GM12874 (cell line): ENCODE measurements around the gene SGK1.
A peak's percentile ranks its signal among the peaks of the same experiment; 100 is the strongest.

Experiments used
- CTCF ChIP-seq: IDR thresholded peaks from 2 replicates; pipeline ENCODE4 v1.5.1; 2011; ENCODE audit warnings: low read depth, mild to moderate bottlenecking, control low read depth, low read length, moderate library complexity; ENCODE audit not compliant: insufficient read depth

SGK1 gene

DNA sequence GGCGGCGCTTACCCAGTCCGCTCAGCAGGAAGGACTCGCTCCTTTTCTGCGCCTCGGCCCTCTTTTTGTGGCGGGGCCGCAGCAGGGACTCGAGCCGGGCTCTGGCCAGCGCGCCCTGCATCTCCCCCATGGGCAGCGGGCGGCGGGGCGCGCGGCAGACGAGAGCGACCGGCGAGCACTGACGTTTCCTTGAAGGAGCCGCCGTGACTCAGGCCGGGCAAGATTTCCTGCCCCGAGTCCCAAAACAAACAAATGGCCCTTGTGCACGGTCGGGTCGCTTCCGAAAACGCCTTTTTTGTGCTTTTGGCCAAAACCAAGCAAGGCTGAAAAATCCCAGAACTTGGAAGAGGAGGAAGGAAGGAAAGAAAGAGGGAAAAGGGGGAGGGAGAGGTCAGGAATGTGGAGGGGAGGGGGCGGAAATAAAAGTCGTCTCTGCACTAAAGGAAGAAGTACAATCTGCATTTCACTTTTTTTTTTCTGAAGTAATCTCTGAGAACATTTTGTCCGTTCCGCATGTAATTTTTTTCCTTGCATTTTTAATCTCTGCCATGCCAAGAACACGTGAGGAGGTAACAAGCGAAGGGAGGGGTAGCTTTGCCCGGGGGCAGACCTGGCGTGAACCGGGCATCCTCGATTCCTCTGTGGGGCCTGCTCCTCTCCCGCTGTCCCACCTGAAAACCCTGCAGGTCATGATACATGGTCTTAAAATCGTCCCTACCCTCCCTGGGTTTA is 142.2 kb downstream of the SGK1 start:
- TF ChIP-seq CTCF, result no peak

- no peak for TF ChIP-seq CTCF
Measured at GRCh38 chr6:134174672-134175531, 143.0 kb downstream of the SGK1 start.

GRCh38 chr6:134173936-134174671 is 143.8 kb downstream of the SGK1 start:
- peak; percentile 65 for TF ChIP-seq CTCF

GRCh38 chr6:134173366-134173725 is 144.6 kb downstream of the SGK1 start:
- no peak for TF ChIP-seq CTCF

GRCh38 chr6:134172706-134173365 is 145.1 kb downstream of the SGK1 start:
- no peak for TF ChIP-seq CTCF

DNA sequence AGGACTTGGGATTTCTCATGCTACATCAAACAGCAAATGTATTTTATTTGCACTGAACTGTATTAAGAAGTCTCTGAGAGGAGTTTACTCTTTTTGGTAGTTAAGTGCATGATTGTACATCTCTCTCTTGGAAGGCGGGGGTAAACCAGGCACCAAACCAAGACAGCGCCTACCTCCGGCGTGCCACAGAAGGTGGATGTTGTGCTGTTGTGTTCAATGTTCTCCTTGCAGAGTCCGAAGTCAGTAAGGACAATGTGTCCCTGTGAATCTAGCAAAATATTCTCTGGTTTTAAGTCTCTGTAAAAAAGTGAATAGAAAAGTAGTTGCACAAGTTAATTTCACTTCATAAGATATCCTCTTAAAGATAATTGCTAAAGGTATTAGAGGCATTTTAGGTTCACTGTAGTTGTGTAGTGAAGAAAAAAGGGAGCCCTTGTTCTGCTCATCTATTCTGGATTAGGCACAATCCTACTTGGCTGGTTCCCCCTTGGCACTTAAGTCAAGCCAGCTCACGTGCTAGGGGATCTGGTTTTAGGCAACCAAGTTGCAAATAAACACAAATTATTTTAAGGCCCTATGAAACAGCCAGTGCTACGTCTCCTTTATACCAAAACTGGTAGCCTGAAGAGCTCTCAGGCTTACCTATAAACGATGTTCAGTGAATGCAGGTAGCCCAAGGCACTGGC is 145.7 kb downstream of the SGK1 start:
- no peak for TF ChIP-seq CTCF
